NCI-H526 treated with DMSO at 0.1 percent for 48 hours (cell line): ENCODE data around the gene NGF.

Source experiments
- DNase-seq: peaks from one replicate; lab custom pipeline; 2025; lab: John Stamatoyannopoulos, UW

NGF gene

GRCh38 chr1:115238336-115239147 lies 99.5 kb downstream of the NGF start:
- DNase-seq = no peak

DNA sequence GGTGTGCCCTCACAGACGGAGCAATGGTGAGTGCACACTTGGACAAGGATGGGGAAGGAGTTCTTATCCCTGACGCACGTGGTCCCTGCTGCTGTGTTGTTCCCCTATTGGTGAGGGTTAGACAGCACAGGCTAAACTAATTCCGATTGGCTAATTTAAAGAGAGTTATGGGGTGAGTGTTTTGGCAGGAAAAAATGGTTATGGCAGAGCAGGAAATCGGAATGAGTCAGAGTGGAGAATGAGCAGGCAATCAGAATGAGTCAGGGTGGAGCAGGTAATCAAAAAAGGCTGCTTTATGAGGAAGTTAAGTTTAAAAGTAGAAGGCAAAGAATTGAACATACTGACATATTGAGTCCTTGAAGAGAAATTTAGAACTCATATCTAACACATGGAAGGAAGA lies 100.5 kb downstream of the NGF start:
- DNase-seq = no peak

- no peak for DNase-seq
Measured at GRCh38 chr1:115237023-115237422, 101.0 kb downstream of the NGF start.
